SK-N-SH treated with all-trans-retinoic acid at 6 μM for 48 hours (cell line): ENCODE measurements around the gene TMEM14A.

ENCODE experiments used
- CSDC2 ChIP-seq: fragments of 250-450 bp; sonication (Bioruptor Pico); IDR thresholded peaks from 2 replicates; pipeline ENCODE4 v1.5.0; 2020; ENCODE audit warnings: mild to moderate bottlenecking, moderate library complexity
- ESRRG ChIP-seq: fragments of 250-450 bp; sonication (Bioruptor Pico); IDR thresholded peaks from 2 replicates; pipeline ENCODE4 v1.6.1; 2021; ENCODE audit warnings: mild to moderate bottlenecking
- POU6F1 ChIP-seq: fragments of 250-450 bp; sonication (Bioruptor Pico); IDR thresholded peaks from 2 replicates; pipeline ENCODE4 v1.8.0; 2021; ENCODE audit warnings: low read depth, mild to moderate bottlenecking, moderate library complexity, borderline replicate concordance
- ZNF565 ChIP-seq: fragments of 450-650 bp; formaldehyde crosslinking; conservative IDR thresholded peaks from 2 replicates; pipeline ENCODE4 v1.5.0; 2020; ENCODE audit warnings: low read depth, mild to moderate bottlenecking, moderate library complexity

GRCh38 chr6:52689857-52690256, 18.9 kb downstream of the TMEM14A start:
- TF ChIP-seq CSDC2 (CRISPR knock-in tag) (no peak), POU6F1 (no peak), ESRRG (CRISPR knock-in tag) (no peak), ZNF565 (CRISPR knock-in tag) (no peak)
